GM23338 (cell line): ENCODE measurements around the gene JAM2.

Source experiments
- CTCF ChIP-seq, 2 experiments: fragments of 200-600 bp in 1 of 2; sonication (generic) in 1 of 2; conservative IDR thresholded peaks; 2 replicates each; pipeline versions ENCODE4 v1.5.1 to v1.6.1; 2016 to 2017; ENCODE audit warnings: antibody characterized with exemption in 2 of 2, low read depth in 2 of 2, mild to moderate bottlenecking in 2 of 2, moderate library complexity in 1 of 2
- EZH2 ChIP-seq: fragments of 200-600 bp; sonication (generic); IDR thresholded peaks from one replicate; pipeline ENCODE4 v1.8.0; 2017; ENCODE audit warnings: antibody characterized with exemption, mild to moderate bottlenecking, low read depth; ENCODE audit not compliant: unreplicated experiment
- POLR2AphosphoS5 ChIP-seq: IDR thresholded peaks from 2 replicates; pipeline ENCODE4 v1.6.1; 2016; ENCODE audit warnings: antibody characterized with exemption, low read depth

GRCh38 chr21:25689226-25689625, 50.2 kb downstream of the JAM2 start:
- TF ChIP-seq CTCF (conservative IDR thresholded peaks at IDR 0.05; ENCODE audit: low read depth in 2 of 2) (no peak), POLR2AphosphoS5 (no peak), EZH2 (no peak)
